Fibroblast of villous mesenchyme (primary cell): Measurements from ENCODE around the gene QKI. TPM values are rescaled to one million over a fixed set of nuclear protein-coding genes. Genes with fewer than 3 reads are reported as not detected.
A peak's percentile ranks its signal among the peaks of the same experiment; 100 is the strongest.

Source experiments
- DNase-seq: peaks from one replicate; pipeline ENCODE4 v3.0.0-alpha.2; 2010; ENCODE audit warnings: low read depth
- H3K4me3 ChIP-seq: 2 replicates; pipeline ENCODE4 v1.5.1; 2011; ENCODE audit warnings: low read depth, mild to moderate bottlenecking, low read length
- total RNA-seq: library from RNA; depleted of rRNA; stranded (reverse); fragments of >200 nt; gene quantifications from 2 replicates; pipeline ENCODE4 v1.2.3, GENCODE V29; 2012
- TF ChIP-seq, protein P1 (sequence below): IDR thresholded peaks from 2 replicates; pipeline ENCODE4 v1.5.1; 2012; ENCODE audit warnings: low read depth, mild to moderate bottlenecking, low read length; ENCODE audit not compliant: insufficient read depth

QKI gene
- total RNA-seq, 1 donor: 170 TPM

DNA sequence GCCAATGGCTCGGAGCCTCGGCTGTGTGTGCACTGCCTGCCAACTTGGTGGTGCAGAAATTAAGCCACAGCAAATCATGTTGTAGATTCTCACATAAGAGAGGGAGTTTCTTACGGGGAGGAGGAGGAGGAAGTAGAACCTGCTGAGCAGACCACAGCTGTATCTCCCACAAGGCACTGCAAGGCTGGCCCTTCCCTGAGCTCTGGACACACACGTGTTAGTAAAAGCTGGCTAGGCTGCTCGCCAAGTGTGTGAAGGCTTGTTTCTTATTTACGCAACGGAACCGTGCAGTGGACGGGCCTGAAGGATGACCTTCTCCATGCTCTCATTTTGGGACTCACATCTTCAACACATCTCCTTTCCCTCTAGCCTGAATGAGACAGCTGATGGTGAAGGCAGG is 15.7 kb upstream of the QKI start:
- no peak overlapping the region for H3K4me3 ChIP-seq
- no peak for DNase-seq
- TF ChIP-seq, protein P1, sequence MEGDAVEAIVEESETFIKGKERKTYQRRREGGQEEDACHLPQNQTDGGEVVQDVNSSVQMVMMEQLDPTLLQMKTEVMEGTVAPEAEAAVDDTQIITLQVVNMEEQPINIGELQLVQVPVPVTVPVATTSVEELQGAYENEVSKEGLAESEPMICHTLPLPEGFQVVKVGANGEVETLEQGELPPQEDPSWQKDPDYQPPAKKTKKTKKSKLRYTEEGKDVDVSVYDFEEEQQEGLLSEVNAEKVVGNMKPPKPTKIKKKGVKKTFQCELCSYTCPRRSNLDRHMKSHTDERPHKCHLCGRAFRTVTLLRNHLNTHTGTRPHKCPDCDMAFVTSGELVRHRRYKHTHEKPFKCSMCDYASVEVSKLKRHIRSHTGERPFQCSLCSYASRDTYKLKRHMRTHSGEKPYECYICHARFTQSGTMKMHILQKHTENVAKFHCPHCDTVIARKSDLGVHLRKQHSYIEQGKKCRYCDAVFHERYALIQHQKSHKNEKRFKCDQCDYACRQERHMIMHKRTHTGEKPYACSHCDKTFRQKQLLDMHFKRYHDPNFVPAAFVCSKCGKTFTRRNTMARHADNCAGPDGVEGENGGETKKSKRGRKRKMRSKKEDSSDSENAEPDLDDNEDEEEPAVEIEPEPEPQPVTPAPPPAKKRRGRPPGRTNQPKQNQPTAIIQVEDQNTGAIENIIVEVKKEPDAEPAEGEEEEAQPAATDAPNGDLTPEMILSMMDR: no peak

- H3K4me3 ChIP-seq: no peak overlapping the region
- TF ChIP-seq, protein P1: no peak
- no peak for DNase-seq
Observed at GRCh38 chr6:163400509-163400908, 14.0 kb upstream of the QKI start.

DNA sequence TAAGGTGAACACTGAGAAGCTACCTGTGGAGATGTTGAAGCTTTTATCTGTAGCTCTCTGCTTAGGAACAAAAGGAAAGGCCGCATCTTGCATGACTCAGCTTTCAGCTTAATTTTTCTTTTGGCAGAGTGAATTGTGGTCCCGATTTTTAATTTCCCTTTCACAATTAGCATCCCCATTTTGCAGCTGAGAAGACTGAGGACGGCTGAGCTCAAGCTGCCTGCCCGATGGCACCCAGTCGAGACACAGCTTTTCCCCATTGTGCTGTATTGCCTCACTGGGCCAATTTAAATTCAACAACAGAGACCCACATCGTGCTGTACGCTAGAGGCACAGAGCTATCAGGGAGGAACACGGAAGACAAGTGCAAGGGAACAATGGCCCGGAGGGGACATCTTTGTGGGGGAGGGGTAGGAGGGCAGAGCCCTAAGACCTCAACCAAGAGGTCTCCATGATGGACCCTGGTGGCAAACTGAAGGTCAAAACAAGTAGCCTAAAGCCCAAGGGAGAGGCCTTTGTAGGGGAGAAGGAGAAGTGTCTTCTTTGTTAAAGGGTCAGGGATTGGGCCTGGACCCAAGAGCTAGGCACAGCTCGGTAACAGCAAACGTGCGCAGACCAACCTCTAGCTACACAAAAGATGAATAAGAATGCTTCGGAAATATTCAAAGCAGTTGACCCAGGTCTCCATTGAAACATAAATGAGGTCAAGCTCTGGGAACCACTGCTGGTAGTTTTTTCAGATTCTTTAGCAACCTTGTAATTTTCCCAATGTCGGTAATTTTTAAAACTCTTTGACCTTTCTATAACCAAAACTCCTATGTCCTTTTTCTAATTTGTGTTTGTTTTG is 13.3 kb upstream of the QKI start:
- no peak for DNase-seq
- TF ChIP-seq, protein P1: no peak
- no peak overlapping the region for H3K4me3 ChIP-seq

DNA sequence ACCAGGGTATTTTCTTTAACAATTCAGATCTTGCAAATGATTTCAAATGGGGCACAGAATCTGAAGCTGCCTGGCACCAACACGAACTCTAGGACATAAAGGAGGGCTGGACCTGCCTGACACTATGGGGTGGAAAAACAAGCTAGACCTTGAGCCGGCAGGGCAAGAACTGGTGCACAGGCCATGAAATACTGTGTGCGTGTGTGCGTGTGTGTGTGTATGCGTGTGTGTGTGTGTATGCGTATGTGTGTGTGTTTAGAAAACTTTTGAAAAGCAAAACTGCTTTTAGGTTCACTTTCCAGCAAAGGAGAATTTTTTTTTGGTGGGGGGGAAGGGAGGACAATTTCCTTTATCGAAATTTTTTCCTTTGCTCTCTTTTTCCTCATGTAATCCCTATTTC is 11.9 kb upstream of the QKI start:
- no peak for DNase-seq
- TF ChIP-seq, protein P1: no peak

GRCh38 chr6:163404825-163405265 is 9.7 kb upstream of the QKI start:
- TF ChIP-seq, protein P1: no peak
- DNase-seq: peak; percentile 69
- no peak overlapping the region for H3K4me3 ChIP-seq

More for the DNA sequence above, 11.9 kb upstream of the QKI start:
- no peak overlapping the region for H3K4me3 ChIP-seq

GRCh38 chr6:163405412-163406309 is 8.9 kb upstream of the QKI start:
- peak; percentile 42 for DNase-seq
- TF ChIP-seq, protein P1: no peak
- peak overlapping the region; percentile 42 for H3K4me3 ChIP-seq
